IMR-90 (cell line): ENCODE data around the gene GUCY1A2. TPM values are rescaled to one million over a fixed set of nuclear protein-coding genes. Genes with fewer than 3 reads are reported as not detected.

ENCODE experiments used
- ATAC-seq: fragments of 200-7000 bp; cut with Tn5 transposase; 2 replicates; pipeline ENCODE4 v1.9.1; 2020; ENCODE audit warnings: low read depth, mild to moderate bottlenecking, moderate library complexity
- BruUV-seq: library from RNA; stranded (reverse); fragments of 400-500 nt; replicated peaks from 2 replicates; lab custom pipeline; 2021; lab: Mats Ljungman, UMichigan
- CTCF ChIA-PET: fragments of 300-600 bp; formaldehyde crosslinking; extraction: SDS; loops from one replicate; lab custom pipeline; 2021; ENCODE audit warnings: antibody characterized with exemption; lab: Yijun Ruan, JAX
- POLR2A ChIA-PET: fragments of 300-600 bp; sonication (Branson Sonifier 250); formaldehyde crosslinking; loops from one replicate; lab custom pipeline; 2022; ENCODE audit warnings: antibody characterized with exemption; ENCODE audit not compliant: unreplicated experiment; lab: Charles Lee
- DNase-seq: peaks from one replicate; pipeline ENCODE4 v3.0.0; 2013
- H2AFZ ChIP-seq: replicated peaks from 2 replicates; pipeline ENCODE3; 2013; ENCODE audit warnings: low read length, mild to moderate bottlenecking; ENCODE audit not compliant: poor library complexity
- H2AK5ac ChIP-seq: 2 replicates; pipeline ENCODE4 v1.6.1; 2013; ENCODE audit warnings: low read depth, low read length, inconsistent platforms
- H2AK9ac ChIP-seq: replicated peaks from 2 replicates; pipeline ENCODE3; 2013; ENCODE audit warnings: mild to moderate bottlenecking, low read depth, low read length, moderate library complexity; ENCODE audit not compliant: poor library complexity
- H2BK120ac ChIP-seq: 2 replicates; pipeline ENCODE4 v1.6.1; 2013; ENCODE audit warnings: low read depth, low read length, inconsistent platforms
- H2BK15ac ChIP-seq: 3 replicates; pipeline ENCODE4 v1.6.1; 2013; ENCODE audit warnings: low read depth, low read length, inconsistent platforms
- H2BK20ac ChIP-seq: 2 replicates; pipeline ENCODE4 v1.6.1; 2013; ENCODE audit warnings: low read depth, mild to moderate bottlenecking, inconsistent platforms, low read length, moderate library complexity
- H2BK5ac ChIP-seq: 2 replicates; pipeline ENCODE4 v1.6.1; 2013; ENCODE audit warnings: mild to moderate bottlenecking, low read depth, low read length, inconsistent platforms; ENCODE audit not compliant: poor library complexity, severe bottlenecking
- H3K14ac ChIP-seq: replicated peaks from 2 replicates; pipeline ENCODE4 v1.6.1; 2013; ENCODE audit warnings: low read depth, low read length, inconsistent platforms
- H3K18ac ChIP-seq: 2 replicates; pipeline ENCODE4 v1.6.1; 2013; ENCODE audit warnings: low read depth, low read length, control low read depth
- H3K23ac ChIP-seq: 2 replicates; pipeline ENCODE4 v1.6.1; 2013; ENCODE audit warnings: low read depth, low read length, inconsistent platforms
- H3K27ac ChIP-seq: 2 replicates; pipeline ENCODE4 v1.5.1; 2013; ENCODE audit warnings: mild to moderate bottlenecking, control low read depth, low read length; ENCODE audit not compliant: insufficient read depth
- H3K27me3 ChIP-seq: 2 replicates; pipeline ENCODE4 v1.6.1; 2013; ENCODE audit warnings: low read length; ENCODE audit not compliant: control insufficient read depth, insufficient read depth
- H3K36me3 ChIP-seq: 2 replicates; pipeline ENCODE4 v1.6.1; 2013; ENCODE audit warnings: low read length, mixed read lengths; ENCODE audit not compliant: control insufficient read depth, insufficient read depth
- H3K4ac ChIP-seq: 2 replicates; pipeline ENCODE4 v1.6.1; 2013; ENCODE audit warnings: low read depth, low read length, inconsistent platforms
- H3K4me1 ChIP-seq: 2 replicates; pipeline ENCODE4 v1.6.1; 2013; ENCODE audit warnings: low read length, mixed read lengths; ENCODE audit not compliant: control insufficient read depth, insufficient read depth
- H3K4me2 ChIP-seq: 2 replicates; pipeline ENCODE4 v1.6.1; 2013; ENCODE audit warnings: low read depth, mild to moderate bottlenecking, control low read depth, low read length, moderate library complexity
- H3K4me3 ChIP-seq: 2 replicates; pipeline ENCODE4 v1.5.1; 2013; ENCODE audit warnings: low read depth, mild to moderate bottlenecking, control low read depth, low read length, moderate library complexity; ENCODE audit not compliant: insufficient read depth
- H3K56ac ChIP-seq: 2 replicates; pipeline ENCODE4 v1.6.1; 2013; ENCODE audit warnings: low read length, inconsistent platforms; ENCODE audit not compliant: insufficient read depth; ENCODE audit errors: extremely low read depth
- H3K79me1 ChIP-seq, 2 experiments: 2 replicates each; pipeline ENCODE4 v1.6.1; 2013; ENCODE audit warnings: low read length in 2 of 2, inconsistent platforms in 1 of 2, low read depth in 1 of 2
- H3K9ac ChIP-seq: 2 replicates; pipeline ENCODE4 v1.6.1; 2013; ENCODE audit warnings: low read depth, low read length, control low read depth
- H3K9me1 ChIP-seq: 2 replicates; pipeline ENCODE4 v1.6.1; 2013; ENCODE audit warnings: low read length, inconsistent platforms; ENCODE audit not compliant: insufficient read depth
- H3K9me3 ChIP-seq: 2 replicates; pipeline ENCODE4 v1.6.1; 2013; ENCODE audit warnings: low read length; ENCODE audit not compliant: control insufficient read depth, insufficient read depth
- H4K20me1 ChIP-seq: 2 replicates; pipeline ENCODE4 v1.6.1; 2013; ENCODE audit warnings: low read length, inconsistent platforms; ENCODE audit not compliant: insufficient read depth
- H4K5ac ChIP-seq: 2 replicates; pipeline ENCODE4 v1.6.1; 2013; ENCODE audit warnings: mild to moderate bottlenecking, low read depth, low read length, control low read depth
- H4K8ac ChIP-seq, 2 experiments: 2 replicates each; pipeline ENCODE4 v1.6.1; 2013; ENCODE audit warnings: low read depth in 2 of 2, low read length in 2 of 2, control low read depth in 1 of 2, inconsistent platforms in 1 of 2
- H4K91ac ChIP-seq: 2 replicates; pipeline ENCODE4 v1.6.1; 2013; ENCODE audit warnings: low read depth, low read length, inconsistent platforms; ENCODE audit not compliant: insufficient read depth
- BHLHE40 ChIP-seq: fragments of 150-350 bp; IDR thresholded peaks from 2 replicates; pipeline ENCODE4 v1.6.1; 2016; ENCODE audit warnings: mild to moderate bottlenecking, low read depth, low read length
- CEBPB ChIP-seq: IDR thresholded peaks from 2 replicates; pipeline ENCODE4 v1.6.1; 2012; ENCODE audit warnings: low read depth, low read length, improper control_type of control experiment
- CHD1 ChIP-seq: IDR thresholded peaks from 2 replicates; pipeline ENCODE4 v1.6.1; 2012; ENCODE audit warnings: low read depth, low read length, improper control_type of control experiment
- CTCF ChIP-seq: conservative IDR thresholded peaks from 2 replicates; pipeline ENCODE4 v1.5.1; 2012; ENCODE audit warnings: mild to moderate bottlenecking, low read depth, low read length, improper control_type of control experiment
- ELK1 ChIP-seq: fragments of 150-350 bp; IDR thresholded peaks from 2 replicates; pipeline ENCODE4 v1.6.1; 2016; ENCODE audit warnings: low read depth, mild to moderate bottlenecking, low read length, moderate library complexity, borderline replicate concordance
- FOS ChIP-seq: fragments of 150-350 bp; IDR thresholded peaks from 2 replicates; pipeline ENCODE4 v1.6.1; 2016; ENCODE audit warnings: low read depth, low read length
- MAFK ChIP-seq: IDR thresholded peaks from 2 replicates; pipeline ENCODE4 v1.6.1; 2012; ENCODE audit warnings: low read depth, low read length, improper control_type of control experiment
- MAZ ChIP-seq: IDR thresholded peaks from 2 replicates; pipeline ENCODE4 v1.6.1; 2012; ENCODE audit warnings: low read depth, mild to moderate bottlenecking, low read length, improper control_type of control experiment, moderate library complexity, borderline replicate concordance
- NFE2L2 ChIP-seq: fragments of 150-350 bp; IDR thresholded peaks from 2 replicates; pipeline ENCODE4 v1.6.1; 2016; ENCODE audit warnings: low read depth, mild to moderate bottlenecking, low read length
- RAD21 ChIP-seq: IDR thresholded peaks from 2 replicates; pipeline ENCODE4 v1.6.1; 2012; ENCODE audit warnings: low read length, improper control_type of control experiment
- RCOR1 ChIP-seq: IDR thresholded peaks from 2 replicates; pipeline ENCODE4 v1.6.1; 2012; ENCODE audit warnings: mild to moderate bottlenecking, low read length, improper control_type of control experiment; ENCODE audit not compliant: insufficient replicate concordance
- RFX5 ChIP-seq: IDR thresholded peaks from 2 replicates; pipeline ENCODE4 v1.8.0; 2012; ENCODE audit warnings: low read depth, mild to moderate bottlenecking, low read length, moderate library complexity
- SMC3 ChIP-seq: fragments of 150-350 bp; IDR thresholded peaks from 2 replicates; pipeline ENCODE4 v1.6.1; 2016; ENCODE audit warnings: low read depth, mild to moderate bottlenecking, antibody characterized with exemption, low read length, moderate library complexity
- USF2 ChIP-seq: fragments of 150-350 bp; IDR thresholded peaks from 2 replicates; pipeline ENCODE4 v1.6.1; 2017; ENCODE audit warnings: mild to moderate bottlenecking, antibody characterized with exemption, low read length, low read depth
- WGBS, 2 experiments: methylation state at CpG; one replicate each; pipeline versions ENCODE4 v1.1.5 to v1.1.7; 2013; ENCODE audit warnings: missing lambda C conversion rate in 2 of 2; ENCODE audit not compliant: insufficient read length in 1 of 2; ENCODE audit errors: extremely low coverage in 2 of 2; 5-methylcytosine and 5-hydroxymethylcytosine counted together
- dilution Hi-C: fragments of 300-500 bp; cut with HindIII; formaldehyde crosslinking; loops from one replicate; pipeline ENCODE4 v1.14.3; 2018; ENCODE audit warnings: low sequenced_read_pairs; ENCODE audit not compliant: unreplicated experiment
- in situ Hi-C: fragments of 300-500 bp; cut with MboI; formaldehyde crosslinking; loops from 3 replicates; pipeline ENCODE4 v1.14.3; 2019; ENCODE audit warnings: low sequenced_read_pairs, inconsistent platforms, mixed read lengths
- intact Hi-C: fragments of 100-400 bp; cut with micrococcal nuclease; formaldehyde crosslinking; loops from 2 replicates; pipeline ENCODE4 v1.10.0; 2022
- polyA plus RNA-seq, 3 experiments: library from polyadenylated mRNA; depleted of rRNA; stranded (reverse); fragments of >200 nt; gene quantifications; 2 replicates each; pipeline ENCODE4 v1.2.3, GENCODE V29; 2012; ENCODE audit warnings: low replicate concordance in 1 of 3
- total RNA-seq: library from RNA; depleted of rRNA; stranded (reverse); fragments of >200 nt; gene quantifications from 2 replicates; pipeline ENCODE4 v1.2.3, GENCODE V29; 2012

GUCY1A2 gene
- total and polyA plus RNA-seq, 2 of the 4 experiments (the other 2 are of a cell fraction): under 0.01 to 0.03 TPM

GRCh38 chr11:106632283-106632682 lies 386.0 kb downstream of the GUCY1A2 start:
- Histone ChIP-seq H4K5ac (no peak overlapping the region), H4K20me1 (no peaks in the 10 kb centered on the region), H3K23ac (no peak overlapping the region), H2AK9ac (no peak overlapping the region), H2AK5ac (no peak overlapping the region), H4K91ac (no peak overlapping the region), H2BK5ac (no peak overlapping the region), H3K4ac (no peak overlapping the region), H3K4me2 (no peak overlapping the region), H3K4me3 (no peak overlapping the region), H3K27me3 (no peaks in the 10 kb centered on the region), H2AFZ (no peak overlapping the region), H3K9me1 (no peaks in the 10 kb centered on the region), H3K9me3 (no peaks in the 10 kb centered on the region), H2BK20ac (no peak overlapping the region), H3K18ac (no peak overlapping the region), H3K14ac (no peak overlapping the region), H2BK120ac (no peak overlapping the region), H4K8ac (no peak overlapping the region), H2BK15ac (no peak overlapping the region), H3K4me1 (no peaks in the 10 kb centered on the region), H3K36me3 (no peaks in the 10 kb centered on the region), H3K79me1 (no peaks in the 10 kb centered on the region), H3K27ac (no peak overlapping the region), H3K9ac (no peak overlapping the region), H3K56ac (no peak overlapping the region)
- CTCF ChIA-PET: no interaction called here
- intact Hi-C loops (no loop called here), dilution Hi-C loops (no loop called here), in situ Hi-C loops (no loop called here)
- BruUV-seq: no TSS peak
- TF ChIP-seq MAZ (no peak), SMC3 (no peak), NFE2L2 (no peak), USF2 (no peak), CEBPB (no peak), ELK1 (no peak), CTCF (no peak), BHLHE40 (no peak), RFX5 (no peak), RAD21 (no peak), RCOR1 (no peak), MAFK (no peak), CHD1 (no peak), FOS (no peak)
- POLR2A ChIA-PET: no interaction called here
- no CpG with 5 or more reads among the region's 3 CpGs for WGBS, 2 experiments
- ATAC-seq: no peak
- no peak for DNase-seq
